Left forelimb (tissue), 1 donor: Measurements from ENCODE around the gene TRIM33.

ENCODE experiments used
- DNase-seq: peaks from one replicate; pipeline ENCODE4 v3.0.0-alpha.2; 2018; ENCODE audit warnings: low spot score

Gene TRIM33

DNA sequence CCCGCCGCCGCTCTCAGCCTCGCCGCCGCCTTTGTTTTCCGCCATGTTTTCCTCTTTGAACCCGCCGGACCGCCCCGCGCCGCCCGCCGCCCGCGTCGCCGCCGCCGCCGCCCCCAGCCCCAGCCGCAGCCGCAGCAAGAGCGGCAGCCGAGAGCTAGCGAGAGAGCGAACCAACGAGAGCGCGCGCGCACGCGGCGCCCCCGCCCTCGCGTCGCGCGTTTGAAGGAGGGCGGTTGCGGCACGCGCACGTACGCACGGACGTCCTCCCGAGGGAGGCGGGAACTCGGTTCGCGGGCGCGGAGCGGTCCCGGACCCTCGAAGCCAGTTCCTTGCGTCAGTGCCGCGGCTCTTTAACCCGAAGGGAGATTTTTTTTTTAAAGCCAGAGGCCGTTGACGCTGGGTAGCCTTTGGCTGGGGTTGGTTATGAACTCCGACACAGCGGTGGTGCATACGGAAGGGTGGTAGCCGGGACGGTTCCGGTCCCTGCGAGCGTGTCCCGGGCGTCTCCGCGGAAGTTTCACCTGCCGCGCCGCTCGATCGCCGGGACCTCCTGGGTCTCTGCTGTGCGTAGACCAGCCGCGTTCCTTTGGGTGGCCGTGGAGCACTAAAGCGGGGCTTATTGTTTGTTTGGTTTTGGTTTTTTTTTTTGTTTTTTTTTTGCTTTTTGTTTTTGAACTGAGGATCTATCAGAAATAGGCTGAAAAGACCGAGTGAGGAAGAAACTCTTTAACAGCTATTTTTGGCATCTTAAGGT, at the start of gene TRIM33:
Gene TRIM33, minus strand, starts transcription at position 172 of the 754 bp plus-strand sequence. Its CDS starts 127 bp downstream, at position 45.
- peak; percentile 95 for DNase-seq

- no peak for DNase-seq
Observed at GRCh38 chr1:114559356-114559755, 48.4 kb upstream of the TRIM33 start.

DNA sequence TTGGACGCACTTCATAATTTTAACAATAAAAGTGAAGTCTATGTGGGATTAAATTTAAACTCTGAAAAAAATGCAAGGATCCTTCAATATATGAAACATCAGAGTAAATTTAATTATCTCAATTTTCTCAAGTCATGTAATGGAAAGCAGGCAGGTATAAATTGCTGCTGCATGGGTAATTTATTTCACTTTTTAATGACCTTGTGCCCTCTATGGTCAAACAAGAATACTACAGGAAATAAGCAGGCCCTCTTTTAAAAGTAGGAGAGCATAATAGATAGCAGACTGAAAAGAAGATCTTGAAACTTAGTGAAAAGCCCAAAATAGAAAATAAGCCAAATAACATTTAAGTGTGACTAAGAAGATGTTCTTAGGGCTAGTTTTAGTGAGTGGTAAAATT, 47.5 kb upstream of the TRIM33 start:
- no peak for DNase-seq

DNA sequence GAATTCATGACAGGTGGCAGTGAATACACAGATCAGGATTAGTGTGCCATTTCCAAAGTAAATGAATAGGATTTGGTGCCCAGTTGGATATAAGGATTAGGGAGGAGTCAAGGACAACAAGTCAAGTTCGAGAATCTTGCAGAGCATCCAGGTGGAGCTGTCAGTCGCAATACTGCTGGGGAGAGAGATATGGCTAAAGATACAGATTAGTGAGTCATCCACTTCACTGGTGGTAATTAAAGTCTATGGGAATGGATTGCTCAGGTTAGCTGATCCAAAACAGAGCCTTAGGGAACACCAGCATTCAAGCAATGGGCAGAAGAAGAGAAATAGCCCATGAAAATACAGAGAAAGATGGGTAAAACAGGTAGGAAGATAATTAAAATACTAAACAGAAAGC, 43.6 kb upstream of the TRIM33 start:
- no peak for DNase-seq

DNA sequence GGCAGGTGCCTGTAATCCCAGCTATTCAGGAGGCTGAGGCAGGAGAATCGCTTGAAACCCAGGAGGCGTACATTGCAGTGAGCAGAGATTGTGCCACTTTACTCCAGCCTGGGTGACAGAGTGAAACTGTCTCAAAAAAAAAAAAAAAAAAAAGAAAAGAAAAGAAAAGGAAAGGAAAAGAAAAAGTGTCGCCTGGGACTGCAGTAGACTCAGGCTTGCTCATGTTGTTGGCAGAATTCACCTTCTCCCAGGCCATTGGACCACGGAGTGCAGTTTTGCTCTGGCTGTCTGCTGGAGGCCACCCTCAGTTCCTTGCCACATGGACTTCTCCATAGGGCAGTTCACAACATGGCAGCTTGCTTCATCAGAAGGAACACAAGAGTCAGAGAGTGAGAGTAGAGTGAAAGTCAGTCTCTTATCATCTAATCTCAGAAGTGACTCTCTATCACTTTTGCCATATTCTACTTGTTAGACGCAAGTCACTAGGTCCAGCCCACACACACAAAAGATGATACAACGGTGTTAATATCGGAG, 41.2 kb upstream of the TRIM33 start:
- no peak for DNase-seq

DNA sequence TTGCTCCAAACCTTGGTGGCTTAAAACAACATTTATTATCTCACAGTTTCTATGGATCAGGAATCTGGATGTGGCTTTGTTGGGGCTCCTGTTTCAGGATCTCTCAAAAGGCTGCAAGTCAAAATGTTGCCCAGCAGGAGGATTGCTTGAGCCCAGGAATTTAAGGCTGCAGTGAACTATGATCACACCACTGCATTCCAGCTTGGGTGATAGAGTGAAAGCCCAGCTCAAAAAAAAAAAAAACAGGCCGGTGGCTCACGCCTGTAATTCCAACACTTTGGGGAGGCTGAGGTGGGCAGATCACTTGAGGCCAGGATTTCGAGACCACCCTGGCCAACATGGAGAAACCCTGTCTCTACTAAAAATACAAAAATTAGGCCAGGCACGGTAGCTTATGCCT, 40.4 kb upstream of the TRIM33 start:
- DNase-seq: no peak

DNA sequence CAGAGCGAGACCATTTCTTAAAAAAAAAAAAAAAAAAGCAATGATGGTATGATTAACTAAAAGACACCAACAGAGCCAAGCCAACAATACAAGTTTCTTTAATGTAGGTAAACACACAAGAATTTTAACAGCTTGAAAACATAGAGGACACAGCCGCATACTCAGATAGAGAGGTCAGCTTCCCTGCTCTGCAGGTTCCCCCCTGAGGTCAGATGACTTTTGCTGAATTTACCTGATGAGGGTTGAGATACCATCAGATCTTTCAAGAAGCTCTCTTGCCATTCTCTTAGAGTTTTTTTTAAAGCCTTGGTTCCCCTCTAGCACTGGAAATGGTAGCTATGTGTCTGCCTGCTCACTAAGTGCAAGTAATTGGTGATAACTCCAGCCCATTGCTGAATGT, 39.3 kb upstream of the TRIM33 start:
- no peak for DNase-seq

DNA sequence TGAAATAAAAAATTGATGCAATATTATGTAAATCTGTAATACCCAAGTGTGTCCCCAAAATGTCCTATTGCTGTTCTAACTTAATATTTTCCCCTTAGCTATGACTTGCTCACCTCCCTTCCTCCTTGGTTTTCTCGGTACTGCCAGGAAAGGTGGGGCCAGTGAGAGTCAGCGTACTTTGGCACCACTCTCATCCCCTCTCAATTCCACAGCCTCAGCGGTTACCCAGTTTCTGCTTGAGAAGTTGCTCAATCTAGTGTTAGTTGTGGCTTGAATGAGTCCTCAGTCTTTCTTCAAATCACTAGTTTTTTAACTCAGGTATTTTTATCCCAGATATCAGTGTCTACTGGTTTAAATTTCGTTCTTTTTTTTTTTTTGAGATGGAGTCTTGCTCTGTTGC, 38.1 kb upstream of the TRIM33 start:
- DNase-seq: no peak

- DNase-seq: no peak
Observed at GRCh38 chr1:114547076-114547475, 36.1 kb upstream of the TRIM33 start.

DNA sequence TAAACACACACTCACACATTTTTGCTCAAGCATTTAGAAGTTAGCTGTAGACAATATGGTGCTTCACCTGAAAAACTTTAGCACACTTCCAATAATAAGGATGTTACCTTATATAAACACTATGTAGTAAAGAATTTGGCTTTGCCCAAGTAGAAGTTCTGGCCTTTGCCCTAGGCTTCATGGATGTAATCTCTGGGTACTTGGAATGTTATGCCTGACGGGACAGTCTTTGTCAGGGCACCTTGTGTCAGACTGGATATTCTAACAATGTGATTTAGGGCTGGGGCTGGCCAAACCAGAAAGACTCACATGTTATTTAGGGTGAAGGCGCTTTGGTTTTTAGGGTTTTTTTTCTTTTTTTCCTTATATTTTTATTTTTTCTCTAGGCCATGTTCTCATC, 34.8 kb upstream of the TRIM33 start:
- no peak for DNase-seq

DNA sequence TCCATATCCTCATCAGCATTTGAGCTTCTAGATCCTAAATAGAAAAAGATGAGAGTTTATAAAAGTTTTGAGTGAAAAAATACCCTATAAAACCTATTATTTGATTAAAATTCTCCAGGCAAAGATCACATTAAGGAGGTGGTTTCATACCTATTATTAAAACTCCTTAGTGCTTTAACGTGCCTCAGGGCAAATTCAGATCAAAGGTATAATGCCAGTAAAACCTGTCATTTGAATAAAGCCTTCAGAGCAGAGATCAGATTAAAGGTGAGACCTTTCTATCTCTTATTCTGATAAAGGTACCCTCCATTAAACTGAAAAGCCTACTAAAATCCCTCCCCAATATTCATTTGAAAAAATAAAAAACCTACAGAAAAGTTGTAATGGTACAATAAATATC, 34.3 kb upstream of the TRIM33 start:
- DNase-seq: no peak

DNA sequence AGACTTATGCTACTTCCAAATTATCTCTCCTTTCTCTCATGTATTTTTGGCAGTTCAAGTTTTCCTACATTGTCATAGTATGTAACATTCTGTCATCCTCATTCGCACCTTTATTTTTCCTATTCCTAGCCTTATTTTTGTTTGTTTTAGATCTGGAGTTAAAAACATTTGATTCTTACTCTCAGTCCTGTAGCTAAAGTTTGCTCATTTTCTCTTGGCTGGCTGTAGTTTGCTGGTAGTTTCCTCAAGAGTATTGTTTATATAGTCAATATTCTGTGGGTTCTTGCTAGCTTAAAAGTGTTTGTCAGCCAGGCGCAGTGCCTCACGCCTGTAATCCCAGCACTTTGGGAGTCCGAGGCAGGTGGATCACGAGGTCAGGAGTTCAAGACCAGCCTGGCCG, 29.8 kb upstream of the TRIM33 start:
- DNase-seq: no peak

DNA sequence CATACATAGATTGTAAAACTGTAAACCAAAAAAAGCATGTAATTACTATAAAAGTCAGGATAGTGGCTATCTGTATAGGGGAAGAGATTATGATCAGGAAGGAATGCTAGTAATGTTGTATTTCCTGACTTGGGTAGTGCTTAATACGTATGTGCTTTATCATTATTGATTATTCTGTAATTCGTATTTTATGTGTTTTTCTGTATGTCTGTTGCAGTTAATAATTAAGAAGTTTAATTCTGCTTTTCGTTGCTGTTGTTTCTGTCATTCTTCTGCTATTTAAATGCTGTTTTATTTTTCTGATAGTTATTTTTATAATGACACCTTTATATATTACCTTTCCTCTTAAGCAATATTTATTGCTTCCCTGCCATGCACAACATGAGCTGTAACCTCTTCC, 29.3 kb upstream of the TRIM33 start:
- no peak for DNase-seq

GRCh38 chr1:114536043-114536442, 25.0 kb upstream of the TRIM33 start:
- no peak for DNase-seq

DNA sequence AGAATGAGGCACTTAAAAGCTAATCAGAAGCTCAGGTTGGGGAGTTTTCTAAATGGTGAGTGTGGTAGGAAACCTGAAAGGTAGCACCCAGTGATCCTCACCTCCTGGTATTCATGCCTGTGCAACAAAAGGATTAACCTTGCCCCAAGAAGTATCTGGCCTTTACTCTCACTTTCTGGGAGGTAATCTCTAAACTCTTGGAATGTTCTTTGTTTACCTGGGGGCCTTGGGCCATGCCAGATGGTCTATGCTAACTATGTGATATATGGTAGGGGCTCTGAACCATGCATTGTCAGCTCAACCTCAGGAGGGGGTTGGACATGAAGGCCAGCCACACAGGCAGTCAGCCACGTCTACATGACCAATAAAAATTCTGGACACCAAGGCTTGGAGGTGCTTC, 24.4 kb upstream of the TRIM33 start:
- DNase-seq: no peak

- DNase-seq: no peak
Observed at GRCh38 chr1:114531094-114531493, 20.1 kb upstream of the TRIM33 start.

- DNase-seq: no peak
Observed at GRCh38 chr1:114530224-114530623, 19.2 kb upstream of the TRIM33 start.

DNA sequence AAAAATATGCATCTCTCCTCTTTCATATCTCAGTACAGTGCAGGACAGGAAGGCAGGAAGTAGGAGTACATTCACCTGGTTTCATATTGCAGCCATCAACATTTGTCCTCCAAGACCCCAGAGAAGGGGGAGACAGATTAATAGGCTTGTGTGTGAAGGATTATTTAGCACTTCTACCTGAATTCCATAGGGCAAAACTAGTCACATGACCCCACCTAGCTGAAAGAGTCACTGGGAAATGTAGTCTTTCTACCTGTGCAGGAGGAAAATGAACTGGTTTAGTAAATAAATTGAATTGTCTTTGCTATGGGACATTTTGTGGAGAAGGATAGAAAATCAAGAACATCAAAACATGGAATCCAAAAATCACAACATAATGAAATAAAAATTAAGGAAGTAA, 13.9 kb upstream of the TRIM33 start:
- no peak for DNase-seq

GRCh38 chr1:114522264-114522575, 11.2 kb upstream of the TRIM33 start:
- DNase-seq: no peak

DNA sequence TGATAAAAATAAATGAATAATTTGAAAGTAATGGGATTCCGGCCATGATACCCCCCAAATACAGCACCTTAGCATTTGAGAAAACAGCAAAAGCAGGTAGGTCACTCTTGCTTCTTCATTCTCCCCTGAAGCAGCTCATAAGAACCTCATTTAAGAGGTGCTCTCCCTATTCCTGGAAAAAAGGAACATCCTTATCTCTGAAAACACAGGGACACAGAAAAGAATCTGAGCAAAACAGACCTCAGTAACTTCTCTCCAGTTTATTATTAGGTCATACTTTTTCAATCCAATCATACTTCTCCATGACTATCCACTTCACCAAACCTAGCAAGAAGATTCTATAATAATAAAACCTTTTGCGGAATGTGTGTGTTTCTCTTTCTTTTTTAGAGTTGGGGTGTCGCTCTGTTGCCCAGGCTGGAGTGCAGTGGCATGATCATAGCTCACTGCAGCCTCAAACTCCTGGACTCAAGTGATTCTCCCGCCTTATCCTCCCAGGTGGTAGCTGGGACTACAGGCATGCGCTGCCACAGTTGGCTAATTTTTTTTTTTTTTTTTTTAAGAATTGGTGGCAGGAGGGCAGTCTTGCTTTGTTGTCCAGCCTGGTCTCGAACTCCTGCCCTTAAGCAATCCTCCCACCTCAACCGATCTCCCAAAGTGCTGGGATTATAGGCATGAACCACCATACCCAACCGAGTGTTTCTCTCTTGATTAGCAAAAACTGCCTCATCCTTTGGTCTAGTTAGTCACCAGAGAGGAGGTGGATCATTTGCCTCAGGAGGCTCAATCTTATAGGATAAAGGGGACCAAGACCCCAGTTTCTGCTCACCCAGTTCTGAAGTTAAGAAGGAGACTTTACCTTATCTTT, 10.6 kb upstream of the TRIM33 start:
- no peak for DNase-seq

GRCh38 chr1:114517348-114517747, 6.3 kb upstream of the TRIM33 start:
- no peak for DNase-seq

GRCh38 chr1:114512595-114513280, 1.7 kb upstream of the TRIM33 start:
- DNase-seq: no peak
